ENCODE results near the gene TEF.

DNA sequence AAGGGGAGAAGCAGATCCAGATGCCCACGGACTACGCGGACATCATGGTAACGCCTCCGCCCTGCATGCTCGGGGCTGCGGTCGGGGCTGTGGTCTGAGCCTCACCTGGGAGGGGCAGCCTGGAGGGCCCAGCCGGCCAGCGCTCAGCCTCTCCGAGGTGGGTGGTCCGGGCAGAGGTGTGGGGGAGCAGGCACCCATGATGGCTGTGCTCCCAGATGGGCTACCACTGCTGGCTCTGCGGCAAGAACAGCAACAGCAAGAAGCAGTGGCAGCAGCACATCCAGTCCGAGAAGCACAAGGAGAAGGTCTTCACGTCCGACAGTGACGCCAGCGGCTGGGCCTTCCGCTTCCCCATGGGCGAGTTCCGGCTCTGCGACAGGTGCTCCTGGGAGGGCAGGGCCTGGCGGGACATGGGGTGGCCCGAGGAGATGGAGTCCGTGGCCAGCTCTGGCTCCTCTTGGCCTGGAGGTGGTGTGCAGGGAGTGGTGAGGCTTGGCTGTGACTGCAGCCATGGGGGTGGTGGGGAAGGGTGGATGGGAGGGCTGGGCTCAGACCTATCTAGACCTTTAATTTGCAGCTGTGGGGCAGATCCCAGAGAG, 25.2 kb upstream of the TEF start:
- TF ChIP-seq, protein P1, sequence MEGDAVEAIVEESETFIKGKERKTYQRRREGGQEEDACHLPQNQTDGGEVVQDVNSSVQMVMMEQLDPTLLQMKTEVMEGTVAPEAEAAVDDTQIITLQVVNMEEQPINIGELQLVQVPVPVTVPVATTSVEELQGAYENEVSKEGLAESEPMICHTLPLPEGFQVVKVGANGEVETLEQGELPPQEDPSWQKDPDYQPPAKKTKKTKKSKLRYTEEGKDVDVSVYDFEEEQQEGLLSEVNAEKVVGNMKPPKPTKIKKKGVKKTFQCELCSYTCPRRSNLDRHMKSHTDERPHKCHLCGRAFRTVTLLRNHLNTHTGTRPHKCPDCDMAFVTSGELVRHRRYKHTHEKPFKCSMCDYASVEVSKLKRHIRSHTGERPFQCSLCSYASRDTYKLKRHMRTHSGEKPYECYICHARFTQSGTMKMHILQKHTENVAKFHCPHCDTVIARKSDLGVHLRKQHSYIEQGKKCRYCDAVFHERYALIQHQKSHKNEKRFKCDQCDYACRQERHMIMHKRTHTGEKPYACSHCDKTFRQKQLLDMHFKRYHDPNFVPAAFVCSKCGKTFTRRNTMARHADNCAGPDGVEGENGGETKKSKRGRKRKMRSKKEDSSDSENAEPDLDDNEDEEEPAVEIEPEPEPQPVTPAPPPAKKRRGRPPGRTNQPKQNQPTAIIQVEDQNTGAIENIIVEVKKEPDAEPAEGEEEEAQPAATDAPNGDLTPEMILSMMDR (IDR thresholded peaks at IDR 0.05) = no peak
- no peak for TF ChIP-seq POLR2A (IDR thresholded peaks at IDR 0.05)
- TF ChIP-seq POLR2AphosphoS5 (IDR thresholded peaks at IDR 0.05) = no peak
